Hypothalamus (tissue), 51 donors: ENCODE data around the gene SEMA6A.

Source experiments
- DNase-seq, 51 donors: peaks; one replicate each; lab custom pipeline; 2025; lab: John Stamatoyannopoulos, UW

Gene SEMA6A

GRCh38 chr5:116468583-116468982 is 106.0 kb downstream of the SEMA6A start:
- no peak for DNase-seq

GRCh38 chr5:116467465-116467843 is 107.2 kb downstream of the SEMA6A start:
- DNase-seq: no peak

GRCh38 chr5:116466727-116467464 is 107.7 kb downstream of the SEMA6A start:
- DNase-seq: no peak

- DNase-seq: no peak
Measured at GRCh38 chr5:116465411-116465810, 109.2 kb downstream of the SEMA6A start.

- DNase-seq: no peak
Measured at GRCh38 chr5:116464144-116464708, 110.4 kb downstream of the SEMA6A start.

GRCh38 chr5:116462500-116462899 is 112.1 kb downstream of the SEMA6A start:
- DNase-seq: no peak

GRCh38 chr5:116459301-116459700 is 115.3 kb downstream of the SEMA6A start:
- DNase-seq: no peak

- no peak for DNase-seq
Measured at GRCh38 chr5:116457062-116457461, 117.6 kb downstream of the SEMA6A start.

- no peak for DNase-seq
Measured at GRCh38 chr5:116456036-116456435, 118.6 kb downstream of the SEMA6A start.

GRCh38 chr5:116455061-116455460 is 119.6 kb downstream of the SEMA6A start:
- no peak for DNase-seq

- peak in 4 of 51 donors; percentile 21 to 76 (median 40) for DNase-seq
Measured at GRCh38 chr5:116454417-116454927, 120.2 kb downstream of the SEMA6A start.

- peak in 15 of 51 donors; percentile 15 to 76 (median 27) for DNase-seq
Measured at GRCh38 chr5:116453988-116454411, 120.6 kb downstream of the SEMA6A start.

GRCh38 chr5:116452774-116453368 is 121.8 kb downstream of the SEMA6A start:
- no peak for DNase-seq

GRCh38 chr5:116451905-116452450 is 122.6 kb downstream of the SEMA6A start:
- no peak for DNase-seq

- no peak for DNase-seq
Measured at GRCh38 chr5:116451066-116451465, 123.6 kb downstream of the SEMA6A start.

- no peak for DNase-seq
Measured at GRCh38 chr5:116449458-116449857, 125.2 kb downstream of the SEMA6A start.

- no peak for DNase-seq
Measured at GRCh38 chr5:116448870-116449427, 125.7 kb downstream of the SEMA6A start.

GRCh38 chr5:116448450-116448849 is 126.2 kb downstream of the SEMA6A start:
- DNase-seq: no peak

- DNase-seq: no peak
Measured at GRCh38 chr5:116446356-116447005, 128.1 kb downstream of the SEMA6A start.

GRCh38 chr5:116445311-116445710 is 129.3 kb downstream of the SEMA6A start:
- DNase-seq: no peak
